ENCODE results near the gene EXOC7. TPM values are rescaled to one million over a fixed set of nuclear protein-coding genes. Genes with fewer than 3 reads are reported as not detected.

The EXOC7 gene
- total and polyA plus RNA-seq, 2 donors (not counting 1 experiment from before 2014, with no cell fraction given): 66.8 to 88.8 TPM

DNA sequence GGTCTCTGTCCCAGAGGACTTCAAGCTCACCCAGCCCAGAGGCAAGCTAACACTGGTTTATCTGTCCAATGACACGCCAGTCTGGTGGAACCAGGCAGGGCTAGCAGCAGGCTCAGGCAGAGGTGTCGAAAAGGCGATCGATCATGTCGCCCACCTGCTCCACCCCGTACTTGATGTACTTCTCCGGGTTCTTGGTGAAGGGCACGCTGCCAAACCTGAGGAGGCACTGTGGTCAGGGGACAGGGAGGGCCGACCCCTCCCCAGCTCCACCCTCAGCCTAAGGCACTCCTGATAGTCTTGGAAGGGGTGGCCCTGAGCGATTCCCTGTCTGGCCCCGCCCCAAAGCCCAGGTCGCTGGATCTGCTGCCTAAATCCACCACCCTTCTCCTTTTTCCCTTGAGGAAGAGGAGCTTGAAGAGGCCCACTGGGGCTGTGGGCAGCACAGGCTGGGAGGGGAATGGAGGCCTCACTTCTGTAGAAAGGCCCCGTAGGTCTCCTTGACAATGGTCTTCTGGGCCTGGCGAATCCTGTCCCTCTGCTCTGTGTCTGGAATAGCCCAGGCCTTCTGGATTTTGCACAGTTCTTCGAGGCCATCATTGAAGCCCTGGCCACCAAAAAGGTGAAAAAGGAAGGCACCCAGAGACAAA is 19.9 kb downstream of the EXOC7 start:
- Histone ChIP-seq H3K27ac (ENCODE audit: insufficient read depth, low read length) (no peak overlapping the region), H3K4me1 (ENCODE audit: control insufficient read depth, extremely low read depth, insufficient read depth, low read length) (no peaks in the 10 kb centered on the region), H3K4me2 (ENCODE audit: extremely low read depth, insufficient read depth, low read length) (no peak overlapping the region), H3K36me3 (ENCODE audit: control insufficient read depth, insufficient read depth, low read length) (peaks cover 30% of the 10 kb centered on the region), H3K9ac (ENCODE audit: insufficient read depth, low read length) (no peak overlapping the region), H3K4me3 (replicated peaks in 1 of 4; ENCODE audit: control extremely low read depth in 1 of 4, insufficient read depth in 1 of 4, low read depth in 3 of 4, low read length in 4 of 4) (no peak overlapping the region), H4K20me1 (ENCODE audit: control insufficient read depth, extremely low read depth, insufficient read depth, low read length) (no peaks in the 10 kb centered on the region), H3K79me2 (ENCODE audit: control insufficient read depth, insufficient read depth, low read length) (no peaks in the 10 kb centered on the region), H3K27me3 (ENCODE audit: control insufficient read depth, insufficient read depth, low read length) (peaks cover 17% of the 10 kb centered on the region), H2AFZ (ENCODE audit: low read length) (no peak overlapping the region), H3K9me3 (ENCODE audit: control insufficient read depth, insufficient read depth, low read depth, low read length) (no peaks in the 10 kb centered on the region)
- DNase-seq (ENCODE audit: low read depth in 2 of 2): no peak
- TF ChIP-seq EZH2 (IDR thresholded peaks at IDR 0.05; ENCODE audit: low read length, missing control alignments): no peak
- TF ChIP-seq, protein P1, sequence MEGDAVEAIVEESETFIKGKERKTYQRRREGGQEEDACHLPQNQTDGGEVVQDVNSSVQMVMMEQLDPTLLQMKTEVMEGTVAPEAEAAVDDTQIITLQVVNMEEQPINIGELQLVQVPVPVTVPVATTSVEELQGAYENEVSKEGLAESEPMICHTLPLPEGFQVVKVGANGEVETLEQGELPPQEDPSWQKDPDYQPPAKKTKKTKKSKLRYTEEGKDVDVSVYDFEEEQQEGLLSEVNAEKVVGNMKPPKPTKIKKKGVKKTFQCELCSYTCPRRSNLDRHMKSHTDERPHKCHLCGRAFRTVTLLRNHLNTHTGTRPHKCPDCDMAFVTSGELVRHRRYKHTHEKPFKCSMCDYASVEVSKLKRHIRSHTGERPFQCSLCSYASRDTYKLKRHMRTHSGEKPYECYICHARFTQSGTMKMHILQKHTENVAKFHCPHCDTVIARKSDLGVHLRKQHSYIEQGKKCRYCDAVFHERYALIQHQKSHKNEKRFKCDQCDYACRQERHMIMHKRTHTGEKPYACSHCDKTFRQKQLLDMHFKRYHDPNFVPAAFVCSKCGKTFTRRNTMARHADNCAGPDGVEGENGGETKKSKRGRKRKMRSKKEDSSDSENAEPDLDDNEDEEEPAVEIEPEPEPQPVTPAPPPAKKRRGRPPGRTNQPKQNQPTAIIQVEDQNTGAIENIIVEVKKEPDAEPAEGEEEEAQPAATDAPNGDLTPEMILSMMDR (conservative IDR thresholded peaks at IDR 0.05 in 1 of 2, IDR thresholded peaks at IDR 0.05 in 1 of 2; ENCODE audit: low read depth in 1 of 2, low read length in 2 of 2): no peak

DNA sequence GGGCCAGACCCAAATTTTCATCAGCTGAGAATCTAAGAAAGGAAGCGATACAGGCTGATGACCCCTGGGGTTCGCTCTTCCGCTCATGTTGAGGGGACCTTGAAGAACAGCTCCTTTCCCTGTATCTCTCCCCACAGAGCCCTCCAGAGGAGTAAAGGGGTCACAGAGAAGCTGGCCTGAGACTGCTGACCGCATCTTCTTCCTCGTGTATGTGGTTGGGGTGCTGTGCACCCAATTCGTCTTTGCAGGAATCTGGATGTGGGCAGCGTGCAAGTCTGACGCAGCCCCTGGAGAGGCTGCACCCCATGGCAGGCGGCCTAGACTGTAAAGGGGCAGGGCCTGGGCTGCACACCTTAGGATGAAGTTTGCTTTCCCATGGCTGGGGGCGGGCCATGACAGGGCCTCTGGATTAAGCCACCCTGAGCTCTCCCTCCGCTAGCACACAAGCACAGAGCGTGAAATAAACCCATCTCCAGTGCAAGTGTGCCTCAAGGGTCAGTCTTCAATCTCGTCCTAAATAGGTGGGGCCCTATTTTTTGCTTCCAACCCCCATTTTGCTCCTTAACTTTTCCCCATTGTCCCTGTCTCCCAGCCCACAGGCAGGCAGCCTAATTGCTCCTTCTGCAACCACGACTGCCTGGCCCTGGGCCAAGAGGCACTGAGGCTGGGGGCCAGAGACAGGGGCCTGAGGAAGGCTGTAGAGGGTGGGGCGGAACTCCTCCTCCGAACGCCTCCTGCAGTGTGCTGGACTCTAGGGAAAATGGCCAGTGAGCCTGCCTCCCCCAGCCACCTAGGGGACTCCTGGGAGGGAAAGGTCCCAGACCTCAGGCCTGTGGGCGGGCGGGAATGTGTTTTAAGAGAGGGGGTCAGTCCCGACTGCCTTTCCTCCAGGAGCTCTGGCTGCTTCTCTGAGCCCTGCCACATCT is 21.0 kb downstream of the EXOC7 start:
- no peak for DNase-seq (ENCODE audit: low read depth in 2 of 2)
- Histone ChIP-seq H3K4me3 (replicated peaks in 1 of 4; ENCODE audit: control extremely low read depth in 1 of 4, insufficient read depth in 1 of 4, low read depth in 3 of 4, low read length in 4 of 4) (no peak overlapping the region), H3K9ac (ENCODE audit: insufficient read depth, low read length) (no peak overlapping the region), H3K4me1 (ENCODE audit: control insufficient read depth, extremely low read depth, insufficient read depth, low read length) (no peaks in the 10 kb centered on the region), H3K36me3 (ENCODE audit: control insufficient read depth, insufficient read depth, low read length) (peaks cover 20% of the 10 kb centered on the region), H3K27me3 (ENCODE audit: control insufficient read depth, insufficient read depth, low read length) (peaks cover 26% of the 10 kb centered on the region), H4K20me1 (ENCODE audit: control insufficient read depth, extremely low read depth, insufficient read depth, low read length) (no peaks in the 10 kb centered on the region), H2AFZ (ENCODE audit: low read length) (no peak overlapping the region), H3K79me2 (ENCODE audit: control insufficient read depth, insufficient read depth, low read length) (no peaks in the 10 kb centered on the region), H3K27ac (ENCODE audit: insufficient read depth, low read length) (no peak overlapping the region), H3K4me2 (ENCODE audit: extremely low read depth, insufficient read depth, low read length) (no peak overlapping the region), H3K9me3 (ENCODE audit: control insufficient read depth, insufficient read depth, low read depth, low read length) (no peaks in the 10 kb centered on the region)
- no peak for TF ChIP-seq EZH2 (IDR thresholded peaks at IDR 0.05; ENCODE audit: low read length, missing control alignments)
- TF ChIP-seq, protein P1 (conservative IDR thresholded peaks at IDR 0.05 in 1 of 2, IDR thresholded peaks at IDR 0.05 in 1 of 2; ENCODE audit: low read depth in 1 of 2, low read length in 2 of 2): no peak

All from fibroblast of lung (primary cell).